OCI-LY3 (cell line): ENCODE results near the gene GALNT18.

Source experiments
- CTCF ChIP-seq: fragments of 200-600, 300-600 bp; sonication (generic); IDR thresholded peaks from 2 replicates; pipeline ENCODE4 v1.5.1; 2014; ENCODE audit warnings: antibody characterized with exemption, low read length, low read depth
- EZH2phosphoT487 ChIP-seq: fragments of 200-600 bp; shearing (Covaris generic); IDR thresholded peaks from 2 replicates; pipeline ENCODE4 v1.6.1; 2018; ENCODE audit warnings: antibody characterized with exemption, mixed run types, low read depth

GRCh38 chr11:11545285-11546275 is 76.2 kb downstream of the GALNT18 start:
- TF ChIP-seq EZH2phosphoT487 (no peak), CTCF (no peak)
